ENCODE data around the gene TEKT1. TPM values are rescaled to one million over a fixed set of nuclear protein-coding genes. Genes with fewer than 3 reads are reported as not detected.

The TEKT1 gene
- total and polyA plus RNA-seq, 2 experiments from 2014 or later = 0.07 TPM; not detected in 1

GRCh38 chr17:6800422-6801027, 31.0 kb downstream of the TEKT1 start:
- Histone ChIP-seq H3K27me3 (no peaks in the 10 kb centered on the region), H3K79me2 (no peaks in the 10 kb centered on the region), H4K20me1 (ENCODE audit: insufficient read depth, poor library complexity, severe bottlenecking) (no peaks in the 10 kb centered on the region), H3K4me2 (no peak overlapping the region), H3K27ac (no peak overlapping the region), H3K9me3 (ENCODE audit: low read depth) (no peaks in the 10 kb centered on the region), H3K4me3 (no peak overlapping the region), H3K9me2 (replicated peaks; ENCODE audit: insufficient read depth) (no peaks in the 10 kb centered on the region), H2AFZ (no peak overlapping the region), H3K4me1 (ENCODE audit: insufficient read depth) (peaks cover 2% of the 10 kb centered on the region), H3K36me3 (replicated peaks; ENCODE audit: insufficient read depth, low read depth) (no peaks in the 10 kb centered on the region)
- WGBS (ENCODE audit: low lambda C conversion rate, missing lambda C conversion rate) = 82% methylated on average over 13 of the region's 13 CpGs
- DNase-seq (ENCODE audit: low spot score) = no peak
- peak; percentile 24 for TF ChIP-seq CTCF (IDR thresholded peaks at IDR 0.05; ENCODE audit: poor library complexity)
- TF ChIP-seq EZH2phosphoT487 (IDR thresholded peaks at IDR 0.05; ENCODE audit: low read depth, severe bottlenecking, unreplicated experiment) = no peak

GRCh38 chr17:6799738-6800137, 31.8 kb downstream of the TEKT1 start:
- Histone ChIP-seq H3K4me1 (ENCODE audit: insufficient read depth) (peaks cover 2% of the 10 kb centered on the region), H3K27ac (no peak overlapping the region), H3K9me3 (ENCODE audit: low read depth) (no peaks in the 10 kb centered on the region), H2AFZ (no peak overlapping the region), H3K79me2 (no peaks in the 10 kb centered on the region), H3K27me3 (no peaks in the 10 kb centered on the region), H3K36me3 (replicated peaks; ENCODE audit: insufficient read depth, low read depth) (no peaks in the 10 kb centered on the region), H3K4me3 (no peak overlapping the region), H3K4me2 (no peak overlapping the region), H3K9me2 (replicated peaks; ENCODE audit: insufficient read depth) (no peaks in the 10 kb centered on the region), H4K20me1 (ENCODE audit: insufficient read depth, poor library complexity, severe bottlenecking) (no peaks in the 10 kb centered on the region)
- TF ChIP-seq CTCF (IDR thresholded peaks at IDR 0.05; ENCODE audit: poor library complexity) (no peak), EZH2 (IDR thresholded peaks at IDR 0.05; ENCODE audit: borderline replicate concordance) (no peak), EZH2phosphoT487 (IDR thresholded peaks at IDR 0.05; ENCODE audit: low read depth, severe bottlenecking, unreplicated experiment) (no peak)
- no peak for DNase-seq (ENCODE audit: low spot score)
- 89% methylated on average over 6 of the region's 6 CpGs for WGBS (ENCODE audit: low lambda C conversion rate, missing lambda C conversion rate)

GRCh38 chr17:6797718-6798351, 33.7 kb downstream of the TEKT1 start:
- Histone ChIP-seq H3K9me3 (ENCODE audit: low read depth) (no peaks in the 10 kb centered on the region), H3K4me2 (no peak overlapping the region), H3K27me3 (no peaks in the 10 kb centered on the region), H3K36me3 (replicated peaks; ENCODE audit: insufficient read depth, low read depth) (no peaks in the 10 kb centered on the region), H3K79me2 (no peaks in the 10 kb centered on the region), H4K20me1 (ENCODE audit: insufficient read depth, poor library complexity, severe bottlenecking) (no peaks in the 10 kb centered on the region), H3K9me2 (replicated peaks; ENCODE audit: insufficient read depth) (no peaks in the 10 kb centered on the region), H3K4me3 (no peak overlapping the region), H3K4me1 (ENCODE audit: insufficient read depth) (peaks cover 2% of the 10 kb centered on the region), H3K27ac (no peak overlapping the region), H2AFZ (no peak overlapping the region)
- no peak for TF ChIP-seq EZH2phosphoT487 (IDR thresholded peaks at IDR 0.05; ENCODE audit: low read depth, severe bottlenecking, unreplicated experiment)
- WGBS (ENCODE audit: low lambda C conversion rate, missing lambda C conversion rate) = 55% methylated on average over 8 of the region's 8 CpGs
- DNase-seq (ENCODE audit: low spot score) = no peak

GRCh38 chr17:6796887-6797490, 34.5 kb downstream of the TEKT1 start:
- H3K9me3 ChIP-seq (ENCODE audit: low read depth) = no peaks in the 10 kb centered on the region
- H3K9me2 ChIP-seq (replicated peaks; ENCODE audit: insufficient read depth) = no peaks in the 10 kb centered on the region
- H3K79me2 ChIP-seq = no peaks in the 10 kb centered on the region
- 95% methylated on average over 2 of the region's 2 CpGs for WGBS (ENCODE audit: low lambda C conversion rate, missing lambda C conversion rate)
- H3K4me2 ChIP-seq = peak overlapping the region; percentile 49
- H3K36me3 ChIP-seq (replicated peaks; ENCODE audit: insufficient read depth, low read depth) = no peaks in the 10 kb centered on the region
- H3K27me3 ChIP-seq = no peaks in the 10 kb centered on the region
- DNase-seq (ENCODE audit: low spot score) = no peak
- peak overlapping the region; percentile 69 for H3K27ac ChIP-seq
- TF ChIP-seq EZH2 (IDR thresholded peaks at IDR 0.05; ENCODE audit: borderline replicate concordance) = no peak
- H4K20me1 ChIP-seq (ENCODE audit: insufficient read depth, poor library complexity, severe bottlenecking) = no peaks in the 10 kb centered on the region
- peaks cover 2% of the 10 kb centered on the region for H3K4me1 ChIP-seq (ENCODE audit: insufficient read depth)
- H3K4me3 ChIP-seq = no peak overlapping the region
- H2AFZ ChIP-seq = no peak overlapping the region

Data from hepatocyte (in vitro differentiated cells).